ES-I3 (cell line): ENCODE results near the gene UTP3.

Source experiments
- H3K36me3 ChIP-seq: 2 replicates; pipeline ENCODE4 v1.6.1; 2013; ENCODE audit warnings: mild to moderate bottlenecking, low read length, control low read depth, moderate library complexity; ENCODE audit not compliant: insufficient read depth
- H3K4me1 ChIP-seq: 2 replicates; pipeline ENCODE4 v1.6.1; 2013; ENCODE audit warnings: mild to moderate bottlenecking, control low read depth, low read length; ENCODE audit not compliant: insufficient read depth
- H3K9ac ChIP-seq: 2 replicates; pipeline ENCODE4 v1.6.1; 2013; ENCODE audit warnings: low read depth, mild to moderate bottlenecking, low read length, moderate library complexity
- H3K9me3 ChIP-seq: 2 replicates; pipeline ENCODE4 v1.6.1; 2013; ENCODE audit warnings: mild to moderate bottlenecking, low read length, moderate library complexity; ENCODE audit not compliant: control insufficient read depth, insufficient read depth

UTP3 gene

GRCh38 chr4:70739496-70740337 lies 51.4 kb downstream of the UTP3 start:
- Histone ChIP-seq H3K9ac (no peak overlapping the region; the same call in 1 of the 2 replicates), H3K9me3 (no peaks in the 10 kb centered on the region), H3K4me1 (peaks cover 16% of the 10 kb centered on the region), H3K36me3 (no peaks in the 10 kb centered on the region)
